Prostate gland (tissue), 2 donors: ENCODE measurements around the gene ADAP1. TPM values are rescaled to one million over a fixed set of nuclear protein-coding genes. Genes with fewer than 3 reads are reported as not detected.
"Not testable (repeated sequence)": the region's sequence is repeated elsewhere in the genome, so short reads cannot be mapped to it uniquely, and the experiment has no call there.

ENCODE experiments used
- DNase-seq: peaks from one replicate; pipeline ENCODE4 v3.0.0-alpha.2; 2019; ENCODE audit warnings: low spot score
- H3K27ac ChIP-seq, 2 donors: fragments of 200-600 bp; sonication (generic); 2 replicates each; pipeline ENCODE4 v1.5.1; 2017 to 2019
- H3K27me3 ChIP-seq: fragments of 200-600 bp; sonication (generic); replicated peaks from 2 replicates; pipeline ENCODE4 v1.5.1; 2019; ENCODE audit not compliant: insufficient read depth
- H3K36me3 ChIP-seq, 2 donors: fragments of 200-600 bp; sonication (generic); 1 replicate in 1 of 2; 2 replicates in 1 of 2; pipeline versions ENCODE4 v1.5.1 to v1.8.1; 2017 to 2019
- H3K4me1 ChIP-seq: fragments of 200-600 bp; sonication (generic); replicated peaks from 2 replicates; pipeline ENCODE4 v1.5.1; 2019
- H3K4me3 ChIP-seq, 2 donors: fragments of 200-600 bp; sonication (generic); 2 replicates each; pipeline ENCODE4 v1.5.1; 2017 to 2019
- H3K9me3 ChIP-seq: fragments of 200-600 bp; sonication (generic); 2 replicates; pipeline ENCODE4 v1.5.1; 2017
- CTCF ChIP-seq, 4 experiments: fragments of 200-600 bp in 2 of 4; fragments of 450-650 bp in 2 of 4; sonication (generic) in 2 of 4; IDR thresholded peaks; 1 replicate in 3 of 4; 2 replicates in 1 of 4; pipeline ENCODE4 v1.5.1; 2016 to 2019; ENCODE audit warnings: antibody characterized with exemption in 4 of 4, mild to moderate bottlenecking in 2 of 4, moderate library complexity in 2 of 4
- POLR2A ChIP-seq: fragments of 450-650 bp; IDR thresholded peaks from one replicate; pipeline ENCODE4 v1.6.1; 2016; ENCODE audit warnings: antibody characterized with exemption, mild to moderate bottlenecking
- POLR2AphosphoS5 ChIP-seq: sonication (generic); formaldehyde crosslinking; IDR thresholded peaks from one replicate; pipeline ENCODE4 v1.6.1; 2017; ENCODE audit warnings: antibody characterized with exemption
- WGBS: methylation state at CpG from one replicate; pipeline ENCODE4 v1.1.5; 2018; 5-methylcytosine and 5-hydroxymethylcytosine counted together
- intact Hi-C: fragments of 100-400 bp; cut with DNase I; formaldehyde crosslinking; loops from one replicate; pipeline ENCODE4 v1.14.2; 2022
- total RNA-seq, 2 donors: library from RNA; depleted of rRNA; stranded (reverse); fragments of >200 nt; gene quantifications; one replicate each; pipeline ENCODE4 v1.1.0, GENCODE V29; 2016

The ADAP1 gene
- total RNA-seq, 2 donors from 2014 or later = 5.9 to 8.3 TPM

- H3K4me3 ChIP-seq = no peak overlapping the region
- no peaks in the 10 kb centered on the region for H3K27me3 ChIP-seq
- H3K4me1 ChIP-seq = no peaks in the 10 kb centered on the region
- peak overlapping the region; percentile 71 to 74 for H3K27ac ChIP-seq
- no peak for DNase-seq
- TF ChIP-seq CTCF (IDR thresholded peaks at IDR 0.05) (no peak), POLR2A (no peak), POLR2AphosphoS5 (no peak)
- intact Hi-C loops = no loop called here
- 55% methylated on average over 12 of the region's 13 CpGs for WGBS
- no peaks in the 10 kb centered on the region for H3K9me3 ChIP-seq
- H3K36me3 ChIP-seq = no peaks in the 10 kb centered on the region
These were observed 9.3 kb downstream of the ADAP1 start for GRCh38 chr7:945147-945555.

DNA sequence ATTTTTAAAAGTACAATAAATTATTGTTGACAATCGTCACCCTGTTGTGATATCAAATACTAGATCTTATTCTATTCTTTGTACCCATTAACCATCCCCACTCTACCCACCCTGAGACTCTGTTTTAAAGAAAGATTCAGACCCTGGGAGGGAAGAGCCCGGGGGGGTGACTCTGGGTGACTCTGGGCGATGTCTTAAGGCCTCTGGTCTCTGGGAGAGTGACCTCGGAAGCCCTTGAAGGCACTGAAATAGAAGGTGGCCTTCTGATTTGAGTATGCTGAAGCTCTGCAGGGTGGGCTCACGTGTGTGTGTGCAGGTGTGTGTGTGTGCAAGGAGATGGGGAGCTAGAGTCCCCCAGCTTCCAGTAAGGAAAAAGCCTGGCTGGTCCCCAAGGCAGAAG, 9.7 kb downstream of the ADAP1 start:
- TF ChIP-seq CTCF (IDR thresholded peaks at IDR 0.05) = no peak
- TF ChIP-seq POLR2AphosphoS5 = no peak
- no peak for TF ChIP-seq POLR2A
- no peak overlapping the region for H3K4me3 ChIP-seq
- intact Hi-C loops = no loop called here
- no peaks in the 10 kb centered on the region for H3K27me3 ChIP-seq
- H3K36me3 ChIP-seq = no peaks in the 10 kb centered on the region
- DNase-seq = no peak
- peak overlapping the region; percentile 71 to 74 for H3K27ac ChIP-seq
- no peaks in the 10 kb centered on the region for H3K4me1 ChIP-seq
- WGBS = 48% methylated on average over 5 of the region's 5 CpGs
- no peaks in the 10 kb centered on the region for H3K9me3 ChIP-seq

- H3K27me3 ChIP-seq, H3K36me3 ChIP-seq, DNase-seq, intact Hi-C loops, H3K27ac ChIP-seq, H3K4me3 ChIP-seq, H3K4me1 ChIP-seq, H3K9me3 ChIP-seq: not testable (repeated sequence)
- 83% methylated on average over 4 of the region's 4 CpGs for WGBS
These were observed 10.7 kb downstream of the ADAP1 start for GRCh38 chr7:943793-944192.

DNA sequence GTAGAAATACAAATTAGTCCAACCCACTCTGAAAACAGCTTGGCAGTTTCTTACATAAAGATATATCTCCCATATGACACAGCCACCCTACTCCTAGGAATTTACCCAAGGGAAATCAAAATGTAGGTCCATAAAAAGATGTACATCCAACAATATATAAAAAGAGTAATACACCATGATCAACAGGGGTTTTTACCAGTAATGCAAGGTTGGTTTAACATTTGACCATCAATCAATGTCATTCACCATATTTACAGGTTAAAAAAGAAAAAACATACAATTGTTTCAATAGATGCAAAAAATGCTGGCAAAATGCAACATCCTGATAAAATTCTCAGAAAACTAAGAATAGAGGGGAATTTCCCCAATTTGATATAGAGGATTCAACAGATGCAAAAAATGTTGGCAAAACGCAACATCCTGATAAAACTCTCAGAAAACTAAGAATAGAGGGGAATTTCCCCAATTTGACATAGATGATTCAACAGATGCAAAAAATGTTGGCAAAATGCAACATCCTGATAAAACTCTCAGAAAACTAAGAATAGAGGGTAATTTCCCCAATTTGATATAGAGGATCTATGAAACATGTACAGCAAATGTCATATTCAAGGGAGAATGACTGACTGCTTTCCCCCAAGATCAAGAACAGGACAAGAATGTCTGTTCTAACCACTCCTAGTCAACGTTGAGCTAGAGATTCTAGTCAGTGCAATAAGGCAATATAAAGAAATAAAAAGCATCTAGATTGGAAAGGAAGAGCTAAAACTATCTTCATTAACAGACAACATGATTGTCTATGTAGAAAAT, 13.7 kb downstream of the ADAP1 start:
- no peak for TF ChIP-seq POLR2AphosphoS5
- TF ChIP-seq POLR2A = no peak
- TF ChIP-seq CTCF (IDR thresholded peaks at IDR 0.05) = no peak
- H3K4me1 ChIP-seq = no peaks in the 10 kb centered on the region
- no peaks in the 10 kb centered on the region for H3K9me3 ChIP-seq
- H3K27me3 ChIP-seq = no peaks in the 10 kb centered on the region
- no peak overlapping the region for H3K4me3 ChIP-seq
- DNase-seq = no peak
- 49% methylated on average over 2 of the region's 2 CpGs for WGBS
- H3K36me3 ChIP-seq = no peaks in the 10 kb centered on the region
- intact Hi-C loops = no loop called here
- H3K27ac ChIP-seq = no peak overlapping the region

- Histone ChIP-seq H3K36me3 (no peaks in the 10 kb centered on the region), H3K4me1 (no peaks in the 10 kb centered on the region), H3K27ac (no peak overlapping the region), H3K27me3 (no peaks in the 10 kb centered on the region), H3K9me3 (no peaks in the 10 kb centered on the region), H3K4me3 (no peak overlapping the region)
- TF ChIP-seq CTCF (IDR thresholded peaks at IDR 0.05) (no peak), POLR2AphosphoS5 (no peak), POLR2A (no peak)
- DNase-seq = no peak
- intact Hi-C loops = no loop called here
- WGBS = 87% methylated on average over 4 of the region's 4 CpGs
These were observed 14.6 kb downstream of the ADAP1 start for GRCh38 chr7:939843-940242.
